ENCODE measurements around the gene RASL10B.

DNA sequence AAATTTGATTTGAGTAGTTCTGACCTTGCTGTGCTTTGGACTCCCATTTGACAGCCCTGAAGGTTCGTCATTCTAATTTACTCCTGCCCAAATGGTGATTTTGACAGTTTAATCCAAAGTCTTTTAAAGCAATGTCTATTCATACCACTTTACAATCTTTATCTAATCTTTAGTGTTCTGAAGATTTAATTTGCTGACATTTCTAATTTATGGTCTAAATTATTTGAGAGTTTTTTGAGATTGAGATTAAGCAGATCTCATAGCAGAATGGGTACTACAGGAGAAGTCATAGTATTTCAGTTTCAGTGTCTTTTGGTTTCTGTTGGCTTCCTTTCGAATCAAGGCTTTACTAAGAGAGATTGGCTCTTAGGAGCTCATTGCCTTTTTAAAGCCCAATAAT is 32.6 kb upstream of the RASL10B start:
- TF ChIP-seq RAD21 (IDR thresholded peaks at IDR 0.05; ENCODE audit: insufficient read depth, low read depth, low read length) (no peak), BRCA1 (IDR thresholded peaks at IDR 0.05; ENCODE audit: low read depth, low read length) (no peak), NFYB (IDR thresholded peaks at IDR 0.05; ENCODE audit: insufficient read depth, low read depth, low read length) (no peak), POLR2A (IDR thresholded peaks at IDR 0.05; ENCODE audit: low read depth, low read length) (no peak), SPI1 (IDR thresholded peaks at IDR 0.05; ENCODE audit: borderline replicate concordance, insufficient read depth, low read depth, low read length) (no peak), ZZZ3 (IDR thresholded peaks at IDR 0.05; ENCODE audit: control insufficient read depth, insufficient read length, low read depth) (no peak)
- TF ChIP-seq, protein P1, sequence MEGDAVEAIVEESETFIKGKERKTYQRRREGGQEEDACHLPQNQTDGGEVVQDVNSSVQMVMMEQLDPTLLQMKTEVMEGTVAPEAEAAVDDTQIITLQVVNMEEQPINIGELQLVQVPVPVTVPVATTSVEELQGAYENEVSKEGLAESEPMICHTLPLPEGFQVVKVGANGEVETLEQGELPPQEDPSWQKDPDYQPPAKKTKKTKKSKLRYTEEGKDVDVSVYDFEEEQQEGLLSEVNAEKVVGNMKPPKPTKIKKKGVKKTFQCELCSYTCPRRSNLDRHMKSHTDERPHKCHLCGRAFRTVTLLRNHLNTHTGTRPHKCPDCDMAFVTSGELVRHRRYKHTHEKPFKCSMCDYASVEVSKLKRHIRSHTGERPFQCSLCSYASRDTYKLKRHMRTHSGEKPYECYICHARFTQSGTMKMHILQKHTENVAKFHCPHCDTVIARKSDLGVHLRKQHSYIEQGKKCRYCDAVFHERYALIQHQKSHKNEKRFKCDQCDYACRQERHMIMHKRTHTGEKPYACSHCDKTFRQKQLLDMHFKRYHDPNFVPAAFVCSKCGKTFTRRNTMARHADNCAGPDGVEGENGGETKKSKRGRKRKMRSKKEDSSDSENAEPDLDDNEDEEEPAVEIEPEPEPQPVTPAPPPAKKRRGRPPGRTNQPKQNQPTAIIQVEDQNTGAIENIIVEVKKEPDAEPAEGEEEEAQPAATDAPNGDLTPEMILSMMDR (IDR thresholded peaks at IDR 0.05 in 2 of 3, conservative IDR thresholded peaks at IDR 0.05 in 1 of 3; ENCODE audit: control insufficient read depth in 2 of 3, extremely low read depth in 1 of 3, insufficient read depth in 1 of 3, low read depth in 3 of 3, low read length in 3 of 3) = no peak

All from GM12878 (cell line).